ELF-1 (cell line): ENCODE measurements around the gene MCF2L2.
"Not testable (repeated sequence)": the region's sequence is repeated elsewhere in the genome, so short reads cannot be mapped to it uniquely, and the experiment has no call there.

ENCODE experiments used
- DNase-seq: peaks from one replicate; pipeline ENCODE4 v3.0.0-alpha.2; 2016; ENCODE audit warnings: low read depth, low spot score

Gene MCF2L2

GRCh38 chr3:183428447-183429211 lies at the start of gene MCF2L2:
Gene MCF2L2 (minus strand): TSS chr3:183428619. CDS start chr3:183427977, 642 bp downstream.
- DNase-seq = peak; percentile 76

GRCh38 chr3:183477801-183478456 lies 49.5 kb upstream of the MCF2L2 start:
- no peak for DNase-seq

- DNase-seq = not testable (repeated sequence)
Observed at GRCh38 chr3:183475764-183476162, 47.3 kb upstream of the MCF2L2 start.

- no peak for DNase-seq
Observed at GRCh38 chr3:183475016-183475763, 46.8 kb upstream of the MCF2L2 start.

GRCh38 chr3:183473969-183474368 lies 45.5 kb upstream of the MCF2L2 start:
- no peak for DNase-seq

GRCh38 chr3:183472155-183472554 lies 43.7 kb upstream of the MCF2L2 start:
- DNase-seq = no peak

- no peak for DNase-seq
Observed at GRCh38 chr3:183468424-183468823, 40.0 kb upstream of the MCF2L2 start.

- no peak for DNase-seq
Observed at GRCh38 chr3:183466575-183466974, 38.2 kb upstream of the MCF2L2 start.

GRCh38 chr3:183465710-183466109 lies 37.3 kb upstream of the MCF2L2 start:
- not testable (repeated sequence) for DNase-seq

GRCh38 chr3:183464480-183464879 lies 36.1 kb upstream of the MCF2L2 start:
- DNase-seq = no peak

- DNase-seq = peak; percentile 37
Observed at GRCh38 chr3:183460081-183461055, 31.9 kb upstream of the MCF2L2 start.

GRCh38 chr3:183455089-183455488 lies 26.7 kb upstream of the MCF2L2 start:
- DNase-seq = no peak

GRCh38 chr3:183454064-183454463 lies 25.6 kb upstream of the MCF2L2 start:
- DNase-seq = no peak

GRCh38 chr3:183449791-183450190 lies 21.4 kb upstream of the MCF2L2 start:
- DNase-seq = no peak

GRCh38 chr3:183449391-183449790 lies 21.0 kb upstream of the MCF2L2 start:
- DNase-seq = peak; percentile 55

GRCh38 chr3:183448369-183449128 lies 20.1 kb upstream of the MCF2L2 start:
- DNase-seq = no peak

GRCh38 chr3:183447206-183448001 lies 19.0 kb upstream of the MCF2L2 start:
- DNase-seq = peak; percentile 98

GRCh38 chr3:183446838-183447205 lies 18.4 kb upstream of the MCF2L2 start:
- DNase-seq = no peak

GRCh38 chr3:183444748-183445147 lies 16.3 kb upstream of the MCF2L2 start:
- no peak for DNase-seq
